HepG2 (cell line): ENCODE results near the gene ATG2A. TPM values are rescaled to one million over a fixed set of nuclear protein-coding genes. Genes with fewer than 3 reads are reported as not detected.

Experiments used
- ATF1 ChIP-seq: IDR thresholded peaks from 2 replicates; pipeline ENCODE4 v1.6.1; 2016; ENCODE audit warnings: mild to moderate bottlenecking, control low read depth
- ERF ChIP-seq: IDR thresholded peaks from 2 replicates; pipeline ENCODE4 v1.6.1; 2018; ENCODE audit warnings: missing biosample characterization, missing genetic modification reagents
- GZF1 ChIP-seq: sonication (generic); formaldehyde crosslinking; IDR thresholded peaks from 2 replicates; pipeline ENCODE4 v1.5.1; 2020; ENCODE audit warnings: mild to moderate bottlenecking, missing genetic modification reagents
- HMGA1 ChIP-seq: sonication (generic); formaldehyde crosslinking; conservative IDR thresholded peaks from 2 replicates; pipeline ENCODE4 v1.4.0; 2020; ENCODE audit warnings: missing genetic modification reagents
- HOXA3 ChIP-seq: sonication (generic); formaldehyde crosslinking; IDR thresholded peaks from 2 replicates; pipeline ENCODE4 v1.5.0; 2020; ENCODE audit warnings: missing genetic modification reagents
- KDM6A ChIP-seq: IDR thresholded peaks from 2 replicates; pipeline ENCODE4 v1.6.1; 2016; ENCODE audit warnings: low read depth
- KLF12 ChIP-seq: sonication (generic); formaldehyde crosslinking; IDR thresholded peaks from 2 replicates; pipeline ENCODE4 v1.4.0; 2020; ENCODE audit warnings: missing genetic modification reagents, borderline replicate concordance
- KLF6 ChIP-seq: IDR thresholded peaks from 2 replicates; pipeline ENCODE4 v1.8.0; 2016; ENCODE audit warnings: missing biosample characterization, missing genetic modification reagents
- MATR3 ChIP-seq: sonication (generic); formaldehyde crosslinking; IDR thresholded peaks from 2 replicates; pipeline ENCODE4 v1.4.0; 2020; ENCODE audit warnings: missing genetic modification reagents
- NFRKB ChIP-seq: fragments of 450-650 bp; IDR thresholded peaks from 2 replicates; pipeline ENCODE4 v1.6.1; 2017
- NRL ChIP-seq: sonication (generic); formaldehyde crosslinking; IDR thresholded peaks from 2 replicates; pipeline ENCODE4 v1.5.0; 2020; ENCODE audit warnings: missing genetic modification reagents, mild to moderate bottlenecking, moderate library complexity, borderline replicate concordance
- PITX1 ChIP-seq: sonication (generic); formaldehyde crosslinking; IDR thresholded peaks from 2 replicates; pipeline ENCODE4 v1.5.1; 2020; ENCODE audit warnings: mild to moderate bottlenecking, missing genetic modification reagents
- RFX5 ChIP-seq: IDR thresholded peaks from 2 replicates; pipeline ENCODE4 v1.6.1; 2011; ENCODE audit warnings: low read depth, low read length, improper control_type of control experiment
- SNRNP70 ChIP-seq: fragments of 200-400 bp; formaldehyde crosslinking; IDR thresholded peaks from 2 replicates; pipeline ENCODE4 v1.6.1; 2017; ENCODE audit warnings: mild to moderate bottlenecking, low read depth, low read length, moderate library complexity
- SOX6 ChIP-seq, 2 experiments: fragments of 450-650 bp in 1 of 2; sonication (generic) in 1 of 2; formaldehyde crosslinking in 1 of 2; IDR thresholded peaks; 2 replicates each; pipeline versions ENCODE4 v1.4.0 to v1.6.1; 2017 to 2020; ENCODE audit warnings: antibody characterized with exemption in 1 of 2, mild to moderate bottlenecking in 1 of 2, missing genetic modification reagents in 1 of 2
- TGIF2 ChIP-seq: IDR thresholded peaks from 2 replicates; pipeline ENCODE4 v1.6.1; 2016; ENCODE audit warnings: control low read depth, missing compliant biosample characterization
- YEATS4 ChIP-seq: sonication (generic); formaldehyde crosslinking; IDR thresholded peaks from 2 replicates; pipeline ENCODE4 v1.4.0; 2020; ENCODE audit warnings: missing genetic modification reagents, borderline replicate concordance
- YY1 ChIP-seq: IDR thresholded peaks from 2 replicates; pipeline ENCODE4 v1.6.1; 2011; ENCODE audit warnings: low read length, low read depth, moderate library complexity, mild to moderate bottlenecking; ENCODE audit not compliant: insufficient read depth, insufficient replicate concordance
- ZNF563 ChIP-seq: sonication (generic); formaldehyde crosslinking; IDR thresholded peaks from 2 replicates; pipeline ENCODE4 v1.8.0; 2022; ENCODE audit warnings: mild to moderate bottlenecking, moderate library complexity, missing genetic modification reagents
- ZNF615 ChIP-seq: sonication (generic); formaldehyde crosslinking; IDR thresholded peaks from 2 replicates; pipeline ENCODE4 v1.5.0; 2020; ENCODE audit warnings: mild to moderate bottlenecking, missing genetic modification reagents, borderline replicate concordance
- polyA plus RNA-seq, 8 experiments: library from polyadenylated mRNA; depleted of rRNA in 3 of 8; stranded (reverse) in 7 of 8; unstranded in 1 of 8; fragments of >200 nt; fragmentation: Illumina TruSeq in 4 of 8; extraction: Trizol in 4 of 8; gene quantifications; 2 replicates each; pipeline versions ENCODE4 v1.2.1 to v1.2.3, GENCODE V29; 2011 to 2016; ENCODE audit warnings: low read depth in 4 of 8, missing spikeins in 1 of 8, mixed read lengths in 1 of 8; ENCODE audit not compliant: insufficient read depth in 1 of 8
- total RNA-seq, 5 experiments: library from RNA; depleted of rRNA; stranded (reverse); fragments of >200 nt; fragmentation: Illumina TruSeq; extraction: Trizol; gene quantifications; 2 replicates each; pipeline ENCODE4 v1.2.3, GENCODE V29; 2016; ENCODE audit warnings: low read depth in 1 of 5
- TF ChIP-seq, protein P1 (sequence below): sonication (generic); formaldehyde crosslinking; conservative IDR thresholded peaks from 2 replicates; pipeline ENCODE4 v1.4.0; 2020; ENCODE audit warnings: missing genetic modification reagents
- TF ChIP-seq, protein P2 (sequence below): sonication (generic); formaldehyde crosslinking; conservative IDR thresholded peaks from 2 replicates; pipeline ENCODE4 v1.4.0; 2020; ENCODE audit warnings: mild to moderate bottlenecking, missing genetic modification reagents, moderate library complexity
- TF ChIP-seq, protein P3 (sequence below): sonication (generic); formaldehyde crosslinking; IDR thresholded peaks from 2 replicates; pipeline ENCODE4 v1.5.1; 2020; ENCODE audit warnings: mild to moderate bottlenecking, moderate library complexity, missing genetic modification reagents

ATG2A gene
- total and polyA plus RNA-seq, 2 of the 13 experiments (the other 11 are each of a cell fraction or from before 2014, with no cell fraction given) = 6.7 to 8.0 TPM

DNA sequence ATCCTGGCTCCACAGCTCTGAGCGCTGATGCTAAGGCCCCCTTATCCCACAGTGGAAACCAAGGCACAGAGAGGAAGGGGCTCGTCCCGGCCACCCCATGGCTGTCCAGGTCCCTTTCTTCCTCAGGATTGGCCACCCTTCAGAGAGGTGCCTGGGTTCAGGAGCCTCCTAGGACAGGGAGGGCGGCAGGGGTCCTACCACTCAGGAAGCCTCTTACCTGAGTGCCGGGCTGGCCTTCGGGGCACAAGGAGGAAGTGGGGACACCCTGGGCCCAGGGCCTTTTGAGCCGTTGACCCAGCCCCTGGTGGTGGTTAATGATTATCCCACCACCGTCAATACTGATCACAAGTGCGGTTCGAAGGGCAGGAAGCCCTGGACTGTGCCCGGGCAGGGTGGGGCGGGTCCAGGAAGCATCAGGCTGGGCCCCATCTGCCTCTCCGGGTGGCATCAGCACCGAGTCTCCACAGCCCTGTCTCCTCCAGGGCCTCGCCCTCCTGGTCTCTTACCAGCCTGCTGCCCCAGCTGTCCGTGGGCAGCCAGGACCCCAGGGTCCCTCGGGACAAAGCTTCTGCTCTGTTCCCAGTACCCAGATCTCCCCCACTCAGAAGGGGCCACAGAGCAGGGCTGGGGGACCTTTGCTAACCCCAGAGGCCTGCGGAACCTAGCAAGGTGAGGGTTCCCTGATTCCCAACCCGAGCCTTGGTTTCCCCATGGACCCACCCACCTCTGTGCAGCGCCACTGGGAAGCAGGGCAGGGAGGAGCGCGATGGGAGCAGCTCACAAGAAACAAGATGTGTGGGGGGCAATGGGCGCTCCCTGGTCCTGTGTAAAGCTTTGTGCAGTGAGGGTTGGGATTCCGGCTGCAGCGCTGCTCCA, 23.6 kb downstream of the ATG2A start (continued):
- TF ChIP-seq YEATS4 (CRISPR knock-in tag) (peak; percentile 62), SNRNP70 (no peak), ZNF563 (CRISPR knock-in tag) (no peak), GZF1 (0 out of 2 replicates have a peak, but pooled peaks have one; percentile 22), KLF6 (peak; percentile 72; the same call in 1 of the 2 replicates), SOX6 (IDR thresholded peaks at IDR 0.05) (no peak), SOX6 (CRISPR knock-in tag; IDR thresholded peaks at IDR 0.05) (no peak; the same call in 1 of the 2 replicates), KDM6A (peak; percentile 87), ZNF615 (CRISPR knock-in tag) (no peak), ERF (CRISPR knock-in tag) (peak; percentile 67), HMGA1 (CRISPR knock-in tag) (no peak), TGIF2 (CRISPR knock-in tag) (peak; percentile 35; the same call in 1 of the 2 replicates), HOXA3 (CRISPR knock-in tag) (peak; percentile 76; the same call in 1 of the 2 replicates), NFRKB (no peak), NRL (CRISPR knock-in tag) (no peak; the same call in 1 of the 2 replicates), RFX5 (no peak), ATF1 (CRISPR knock-in tag) (no peak), MATR3 (no peak), KLF12 (CRISPR knock-in tag) (peak; percentile 89; the same call in 1 of the 2 replicates), YY1 (no peak), PITX1 (peak; percentile 81; the same call in 1 of the 2 replicates)
- TF ChIP-seq, protein P1, sequence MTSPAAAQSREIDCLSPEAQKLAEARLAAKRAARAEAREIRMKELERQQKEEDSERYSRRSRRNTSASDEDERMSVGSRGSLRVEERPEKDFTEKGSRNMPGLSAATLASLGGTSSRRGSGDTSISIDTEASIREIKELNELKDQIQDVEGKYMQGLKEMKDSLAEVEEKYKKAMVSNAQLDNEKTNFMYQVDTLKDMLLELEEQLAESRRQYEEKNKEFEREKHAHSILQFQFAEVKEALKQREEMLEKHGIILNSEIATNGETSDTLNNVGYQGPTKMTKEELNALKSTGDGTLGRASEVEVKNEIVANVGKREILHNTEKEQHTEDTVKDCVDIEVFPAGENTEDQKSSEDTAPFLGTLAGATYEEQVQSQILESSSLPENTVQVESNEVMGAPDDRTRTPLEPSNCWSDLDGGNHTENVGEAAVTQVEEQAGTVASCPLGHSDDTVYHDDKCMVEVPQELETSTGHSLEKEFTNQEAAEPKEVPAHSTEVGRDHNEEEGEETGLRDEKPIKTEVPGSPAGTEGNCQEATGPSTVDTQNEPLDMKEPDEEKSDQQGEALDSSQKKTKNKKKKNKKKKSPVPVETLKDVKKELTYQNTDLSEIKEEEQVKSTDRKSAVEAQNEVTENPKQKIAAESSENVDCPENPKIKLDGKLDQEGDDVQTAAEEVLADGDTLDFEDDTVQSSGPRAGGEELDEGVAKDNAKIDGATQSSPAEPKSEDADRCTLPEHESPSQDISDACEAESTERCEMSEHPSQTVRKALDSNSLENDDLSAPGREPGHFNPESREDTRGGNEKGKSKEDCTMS (CRISPR knock-in tag) = no peak
- TF ChIP-seq, protein P2, sequence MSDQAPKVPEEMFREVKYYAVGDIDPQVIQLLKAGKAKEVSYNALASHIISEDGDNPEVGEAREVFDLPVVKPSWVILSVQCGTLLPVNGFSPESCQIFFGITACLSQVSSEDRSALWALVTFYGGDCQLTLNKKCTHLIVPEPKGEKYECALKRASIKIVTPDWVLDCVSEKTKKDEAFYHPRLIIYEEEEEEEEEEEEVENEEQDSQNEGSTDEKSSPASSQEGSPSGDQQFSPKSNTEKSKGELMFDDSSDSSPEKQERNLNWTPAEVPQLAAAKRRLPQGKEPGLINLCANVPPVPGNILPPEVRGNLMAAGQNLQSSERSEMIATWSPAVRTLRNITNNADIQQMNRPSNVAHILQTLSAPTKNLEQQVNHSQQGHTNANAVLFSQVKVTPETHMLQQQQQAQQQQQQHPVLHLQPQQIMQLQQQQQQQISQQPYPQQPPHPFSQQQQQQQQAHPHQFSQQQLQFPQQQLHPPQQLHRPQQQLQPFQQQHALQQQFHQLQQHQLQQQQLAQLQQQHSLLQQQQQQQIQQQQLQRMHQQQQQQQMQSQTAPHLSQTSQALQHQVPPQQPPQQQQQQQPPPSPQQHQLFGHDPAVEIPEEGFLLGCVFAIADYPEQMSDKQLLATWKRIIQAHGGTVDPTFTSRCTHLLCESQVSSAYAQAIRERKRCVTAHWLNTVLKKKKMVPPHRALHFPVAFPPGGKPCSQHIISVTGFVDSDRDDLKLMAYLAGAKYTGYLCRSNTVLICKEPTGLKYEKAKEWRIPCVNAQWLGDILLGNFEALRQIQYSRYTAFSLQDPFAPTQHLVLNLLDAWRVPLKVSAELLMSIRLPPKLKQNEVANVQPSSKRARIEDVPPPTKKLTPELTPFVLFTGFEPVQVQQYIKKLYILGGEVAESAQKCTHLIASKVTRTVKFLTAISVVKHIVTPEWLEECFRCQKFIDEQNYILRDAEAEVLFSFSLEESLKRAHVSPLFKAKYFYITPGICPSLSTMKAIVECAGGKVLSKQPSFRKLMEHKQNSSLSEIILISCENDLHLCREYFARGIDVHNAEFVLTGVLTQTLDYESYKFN (CRISPR knock-in tag) = peak; percentile 97
- TF ChIP-seq, protein P3, sequence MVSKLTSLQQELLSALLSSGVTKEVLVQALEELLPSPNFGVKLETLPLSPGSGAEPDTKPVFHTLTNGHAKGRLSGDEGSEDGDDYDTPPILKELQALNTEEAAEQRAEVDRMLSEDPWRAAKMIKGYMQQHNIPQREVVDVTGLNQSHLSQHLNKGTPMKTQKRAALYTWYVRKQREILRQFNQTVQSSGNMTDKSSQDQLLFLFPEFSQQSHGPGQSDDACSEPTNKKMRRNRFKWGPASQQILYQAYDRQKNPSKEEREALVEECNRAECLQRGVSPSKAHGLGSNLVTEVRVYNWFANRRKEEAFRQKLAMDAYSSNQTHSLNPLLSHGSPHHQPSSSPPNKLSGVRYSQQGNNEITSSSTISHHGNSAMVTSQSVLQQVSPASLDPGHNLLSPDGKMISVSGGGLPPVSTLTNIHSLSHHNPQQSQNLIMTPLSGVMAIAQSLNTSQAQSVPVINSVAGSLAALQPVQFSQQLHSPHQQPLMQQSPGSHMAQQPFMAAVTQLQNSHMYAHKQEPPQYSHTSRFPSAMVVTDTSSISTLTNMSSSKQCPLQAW (CRISPR knock-in tag) = peak; percentile 100
